Fibroblast of pulmonary artery (primary cell): ENCODE data around the gene CHCHD4.

Experiments
- DNase-seq: peaks from one replicate; pipeline ENCODE4 v3.0.0-alpha.2; 2010; ENCODE audit warnings: low read depth
- H3K4me3 ChIP-seq: replicated peaks from 2 replicates; pipeline ENCODE4 v1.5.1; 2011; ENCODE audit warnings: low read depth, mild to moderate bottlenecking, control low read depth, low read length, moderate library complexity
- CTCF ChIP-seq: IDR thresholded peaks from 2 replicates; pipeline ENCODE4 v1.5.1; 2011; ENCODE audit warnings: mild to moderate bottlenecking, control low read depth, low read length, inconsistent platforms; ENCODE audit errors: missing control alignments

CHCHD4 gene

DNA sequence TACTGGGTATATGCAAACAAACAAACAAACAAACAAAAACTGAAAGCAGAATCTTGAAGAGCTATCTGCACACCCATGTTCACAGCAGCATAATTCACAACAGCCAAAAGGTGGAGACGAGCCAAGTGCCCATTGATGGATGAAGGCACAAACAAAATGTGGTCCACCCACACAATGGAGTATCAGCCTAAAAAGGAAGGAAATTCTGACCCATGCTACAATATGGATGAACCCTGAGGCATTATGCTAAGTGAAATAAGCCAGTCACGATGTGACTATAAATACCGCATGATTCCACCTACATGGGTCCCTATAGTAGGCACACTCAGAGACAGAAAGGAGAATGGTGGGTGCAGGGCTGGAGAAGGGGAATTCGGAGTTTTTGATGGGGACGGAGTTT lies 29.6 kb upstream of the CHCHD4 start:
- TF ChIP-seq CTCF: no peak
- no peak overlapping the region for H3K4me3 ChIP-seq
- no peak for DNase-seq

- TF ChIP-seq CTCF: no peak
- no peak overlapping the region for H3K4me3 ChIP-seq
- no peak for DNase-seq
Measured at GRCh38 chr3:14153663-14154062, 29.0 kb upstream of the CHCHD4 start.

- TF ChIP-seq CTCF: no peak
- no peak for DNase-seq
Measured at GRCh38 chr3:14152963-14153355, 28.3 kb upstream of the CHCHD4 start.

GRCh38 chr3:14152233-14152962 lies 27.7 kb upstream of the CHCHD4 start:
- DNase-seq: no peak
- TF ChIP-seq CTCF: peak; percentile 25
- H3K4me3 ChIP-seq: no peak overlapping the region

More at GRCh38 chr3:14152963-14153355, 28.3 kb upstream of the CHCHD4 start:
- no peak overlapping the region for H3K4me3 ChIP-seq

DNA sequence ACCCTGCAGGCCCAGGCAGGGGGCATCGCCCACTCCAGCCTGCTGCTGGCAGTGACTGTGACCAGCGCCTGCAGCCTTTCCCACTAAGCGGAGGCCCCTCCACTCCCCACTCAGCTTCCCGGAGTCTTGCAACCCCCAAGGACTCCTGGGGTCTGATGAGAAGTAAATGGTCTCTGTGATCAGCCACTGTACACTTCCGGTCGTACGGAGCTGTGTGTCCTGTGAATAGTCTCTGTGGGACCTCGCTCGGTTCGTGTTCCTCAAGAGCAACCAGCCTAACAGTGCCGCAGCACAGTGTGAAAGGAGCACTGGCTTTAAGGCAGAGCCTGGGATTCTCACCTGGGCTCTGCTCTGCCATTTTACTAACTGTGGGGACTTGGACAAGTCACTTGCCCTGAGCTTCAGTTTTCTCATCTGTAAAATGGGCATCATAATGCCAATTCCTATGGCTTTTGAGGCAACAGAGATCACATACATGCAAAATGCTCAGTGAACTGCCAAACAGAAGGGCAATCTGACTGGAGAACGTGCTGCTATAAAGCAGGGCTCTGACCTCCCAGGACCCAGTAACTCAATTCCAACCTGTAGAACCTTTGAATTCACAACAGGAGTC lies 26.9 kb upstream of the CHCHD4 start:
- no peak for TF ChIP-seq CTCF
- no peak overlapping the region for H3K4me3 ChIP-seq
- DNase-seq: no peak

GRCh38 chr3:14150491-14151230 lies 26.0 kb upstream of the CHCHD4 start:
- no peak overlapping the region for H3K4me3 ChIP-seq
- DNase-seq: no peak
- TF ChIP-seq CTCF: no peak
